ENCODE data around the gene NOL8. TPM values are rescaled to one million over a fixed set of nuclear protein-coding genes. Genes with fewer than 3 reads are reported as not detected.

NOL8 gene
- total RNA-seq, 1 donor from 2014 or later: 19.8 TPM

DNA sequence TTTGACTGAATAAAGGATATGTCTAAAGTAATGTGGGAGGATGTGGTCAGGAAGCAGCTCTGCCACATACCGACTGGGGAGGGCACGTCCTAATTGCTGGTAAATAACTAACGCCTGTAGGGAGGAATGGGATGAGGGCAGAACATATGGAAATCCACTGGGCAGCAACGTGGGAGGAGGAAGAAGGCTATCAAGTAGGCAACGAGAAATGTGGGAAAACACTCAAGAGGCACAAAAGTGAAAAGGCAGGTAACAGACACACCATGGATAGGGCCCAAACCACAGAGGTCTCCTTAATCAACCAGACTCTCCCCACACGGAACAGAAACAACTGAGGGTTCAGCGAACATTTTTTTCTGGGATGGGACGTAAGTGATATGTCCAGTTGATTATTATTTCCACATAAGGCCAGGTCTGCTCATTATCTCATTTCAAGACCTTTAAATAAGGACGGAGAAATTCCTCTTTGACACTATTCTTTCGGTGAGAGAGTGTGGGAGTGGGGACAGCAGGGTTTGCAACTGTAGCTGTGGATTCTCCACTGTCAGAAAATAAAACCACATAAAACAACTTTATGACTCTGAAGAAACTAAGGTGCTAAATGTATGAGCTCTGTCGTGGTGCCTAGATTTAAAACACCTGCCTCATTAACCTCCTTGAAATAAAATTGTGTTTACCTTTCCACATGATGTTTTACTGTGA, 48.7 kb downstream of the NOL8 start:
- TF ChIP-seq, protein P1, sequence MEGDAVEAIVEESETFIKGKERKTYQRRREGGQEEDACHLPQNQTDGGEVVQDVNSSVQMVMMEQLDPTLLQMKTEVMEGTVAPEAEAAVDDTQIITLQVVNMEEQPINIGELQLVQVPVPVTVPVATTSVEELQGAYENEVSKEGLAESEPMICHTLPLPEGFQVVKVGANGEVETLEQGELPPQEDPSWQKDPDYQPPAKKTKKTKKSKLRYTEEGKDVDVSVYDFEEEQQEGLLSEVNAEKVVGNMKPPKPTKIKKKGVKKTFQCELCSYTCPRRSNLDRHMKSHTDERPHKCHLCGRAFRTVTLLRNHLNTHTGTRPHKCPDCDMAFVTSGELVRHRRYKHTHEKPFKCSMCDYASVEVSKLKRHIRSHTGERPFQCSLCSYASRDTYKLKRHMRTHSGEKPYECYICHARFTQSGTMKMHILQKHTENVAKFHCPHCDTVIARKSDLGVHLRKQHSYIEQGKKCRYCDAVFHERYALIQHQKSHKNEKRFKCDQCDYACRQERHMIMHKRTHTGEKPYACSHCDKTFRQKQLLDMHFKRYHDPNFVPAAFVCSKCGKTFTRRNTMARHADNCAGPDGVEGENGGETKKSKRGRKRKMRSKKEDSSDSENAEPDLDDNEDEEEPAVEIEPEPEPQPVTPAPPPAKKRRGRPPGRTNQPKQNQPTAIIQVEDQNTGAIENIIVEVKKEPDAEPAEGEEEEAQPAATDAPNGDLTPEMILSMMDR (conservative IDR thresholded peaks at IDR 0.05; ENCODE audit: low read depth, low read length): no peak
- H3K4me3 ChIP-seq (ENCODE audit: low read depth, low read length): no peak overlapping the region
- DNase-seq (ENCODE audit: low read depth): no peak

DNA sequence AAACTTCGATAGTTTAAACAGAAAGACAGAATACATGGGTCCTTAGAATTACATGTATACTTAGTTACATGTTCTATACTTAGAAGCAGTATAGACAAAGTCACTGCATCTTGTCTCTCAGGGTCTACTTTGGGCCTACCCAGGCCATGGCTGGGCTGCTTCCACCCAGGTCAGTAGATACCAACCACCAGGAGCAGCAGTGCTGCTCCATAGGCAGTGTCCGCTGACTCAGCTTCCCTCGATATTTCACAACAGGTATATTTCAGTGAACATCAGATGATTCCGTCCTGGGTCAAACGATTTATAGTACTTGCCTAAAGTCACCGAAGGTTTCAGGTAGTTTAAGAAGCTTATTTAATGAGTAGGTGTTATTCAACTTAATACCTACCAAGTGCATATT, 49.6 kb downstream of the NOL8 start:
- TF ChIP-seq, protein P1 (conservative IDR thresholded peaks at IDR 0.05; ENCODE audit: low read depth, low read length): no peak

DNA sequence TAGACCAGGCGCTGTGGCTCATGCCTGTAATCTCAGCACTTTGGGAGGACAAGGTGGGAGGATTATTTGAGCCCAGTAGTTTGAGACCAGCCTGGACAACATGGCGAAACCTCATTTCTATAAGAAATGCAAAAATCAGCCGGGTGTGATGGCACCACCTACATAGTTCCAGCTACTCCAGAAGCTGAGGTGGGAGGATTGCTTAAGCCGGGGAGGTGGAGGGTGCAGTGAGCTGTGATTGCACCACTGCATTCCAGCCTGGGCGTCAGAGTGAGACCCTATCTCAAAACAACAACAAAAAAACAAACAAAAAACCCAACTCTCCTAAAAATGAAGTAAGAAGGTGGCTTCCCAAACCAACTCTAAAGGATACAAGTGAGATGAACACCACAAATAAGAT, 54.6 kb downstream of the NOL8 start:
- no peak for DNase-seq (ENCODE audit: low read depth)
- TF ChIP-seq, protein P1 (conservative IDR thresholded peaks at IDR 0.05; ENCODE audit: low read depth, low read length): no peak
- no peak overlapping the region for H3K4me3 ChIP-seq (ENCODE audit: low read depth, low read length)

More for the DNA sequence above, 49.6 kb downstream of the NOL8 start:
- DNase-seq (ENCODE audit: low read depth): no peak
- H3K4me3 ChIP-seq (ENCODE audit: low read depth, low read length): no peak overlapping the region

DNA sequence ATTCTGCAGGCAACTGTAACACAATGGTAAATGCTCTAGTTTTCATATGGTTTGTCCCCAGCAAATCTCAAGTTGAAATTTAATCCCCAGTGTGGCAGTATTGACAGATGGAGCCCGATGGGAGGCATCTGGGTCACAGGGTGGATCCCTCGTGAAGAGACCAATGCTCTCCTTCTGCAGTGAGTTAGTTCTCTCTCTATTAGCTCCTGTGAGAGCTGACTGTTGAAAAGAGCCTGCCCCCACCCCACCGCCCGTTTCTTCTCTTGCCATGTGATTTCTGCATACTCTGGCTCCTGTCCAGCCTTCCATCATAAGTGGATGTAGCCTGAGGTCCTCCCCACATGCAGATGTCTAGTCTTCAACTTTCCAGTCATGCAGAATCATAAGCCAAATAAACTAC, 58.7 kb downstream of the NOL8 start:
- DNase-seq (ENCODE audit: low read depth): no peak
- TF ChIP-seq, protein P1 (conservative IDR thresholded peaks at IDR 0.05; ENCODE audit: low read depth, low read length): no peak

DNA sequence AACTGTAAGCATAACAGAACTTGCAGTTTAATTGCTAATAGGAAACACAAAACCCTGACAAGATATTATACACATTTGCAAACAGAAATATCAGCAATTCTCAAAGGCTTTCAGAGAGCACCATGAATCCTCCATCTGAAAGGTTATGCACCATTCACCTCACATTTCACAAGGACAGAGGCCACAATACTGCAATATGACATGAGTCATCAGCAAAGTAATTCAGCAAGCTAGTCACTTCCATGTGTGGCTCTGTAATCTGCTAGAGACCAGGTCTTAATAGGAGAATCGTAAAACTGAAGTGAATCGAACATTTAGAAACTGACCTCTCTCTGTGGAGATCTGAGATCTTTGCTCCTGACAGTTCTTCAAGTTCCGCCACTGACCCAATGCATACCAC, 60.0 kb downstream of the NOL8 start:
- H3K4me3 ChIP-seq (ENCODE audit: low read depth, low read length): no peak overlapping the region
- TF ChIP-seq, protein P1 (conservative IDR thresholded peaks at IDR 0.05; ENCODE audit: low read depth, low read length): no peak
- DNase-seq (ENCODE audit: low read depth): no peak

More for the DNA sequence above, 58.7 kb downstream of the NOL8 start:
- H3K4me3 ChIP-seq (ENCODE audit: low read depth, low read length): no peak overlapping the region

DNA sequence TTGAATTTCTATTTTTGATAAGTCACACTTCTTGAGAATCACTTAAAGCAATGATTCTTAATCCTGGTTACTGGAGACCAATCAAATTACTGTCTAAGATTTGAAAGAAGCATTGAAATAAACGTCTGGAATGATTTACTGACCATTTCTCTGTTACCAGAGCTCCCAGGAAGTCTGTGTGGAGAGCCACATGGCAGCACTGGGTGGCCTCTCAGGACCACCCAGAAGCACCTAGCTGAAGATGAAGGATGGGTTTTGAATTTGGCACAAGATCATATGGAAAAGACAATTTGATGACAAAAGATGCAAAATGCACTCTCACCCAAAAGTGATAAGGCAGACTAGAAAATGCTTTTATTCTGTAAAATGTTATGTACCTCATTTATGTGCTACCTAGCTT, 62.0 kb downstream of the NOL8 start:
- DNase-seq (ENCODE audit: low read depth): no peak
- no peak overlapping the region for H3K4me3 ChIP-seq (ENCODE audit: low read depth, low read length)
- TF ChIP-seq, protein P1 (conservative IDR thresholded peaks at IDR 0.05; ENCODE audit: low read depth, low read length): no peak

DNA sequence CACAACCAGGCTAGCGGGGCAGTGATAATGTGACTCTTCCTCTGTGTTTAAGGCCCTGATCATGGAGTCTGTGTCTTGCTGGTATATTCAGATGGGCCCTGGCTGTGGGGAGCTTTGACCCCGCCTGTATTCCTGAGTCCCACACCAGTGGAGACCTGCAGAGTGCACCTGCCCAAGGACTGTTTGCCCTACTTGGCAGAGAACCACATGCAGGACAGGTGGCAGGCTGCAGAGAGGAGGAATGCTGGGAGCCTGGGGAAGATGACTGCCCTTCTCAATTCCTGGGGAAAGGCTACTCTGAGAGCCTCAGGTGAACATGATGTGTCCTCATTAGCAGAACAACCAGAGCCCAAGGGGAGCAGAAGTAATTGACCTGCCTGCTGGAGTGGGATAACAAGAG, 67.8 kb downstream of the NOL8 start:
- no peak for DNase-seq (ENCODE audit: low read depth)
- TF ChIP-seq, protein P1 (conservative IDR thresholded peaks at IDR 0.05; ENCODE audit: low read depth, low read length): no peak
- no peak overlapping the region for H3K4me3 ChIP-seq (ENCODE audit: low read depth, low read length)

Measured in epithelial cell of proximal tubule (primary cell).